BE2C (cell line): ENCODE data around the gene ERFL.

Source experiments
- DNase-seq: peaks from one replicate; pipeline ENCODE4 v3.0.0-alpha.2; 2020
- H3K27me3 ChIP-seq: fragments of 250-450 bp; sonication (Bioruptor Pico); 2 replicates; pipeline ENCODE4 v1.5.1; 2020; ENCODE audit warnings: mild to moderate bottlenecking
- H3K36me3 ChIP-seq: fragments of 250-450 bp; sonication (Bioruptor Pico); 2 replicates; pipeline ENCODE4 v1.5.1; 2020; ENCODE audit warnings: mild to moderate bottlenecking
- H3K4me1 ChIP-seq: fragments of 250-450 bp; sonication (Bioruptor Pico); 2 replicates; pipeline ENCODE4 v1.5.1; 2020
- H3K4me3 ChIP-seq: 2 replicates; pipeline ENCODE4 v1.5.1; 2011; ENCODE audit warnings: low read depth, low read length
- H3K9me3 ChIP-seq: fragments of 250-450 bp; sonication (Bioruptor Pico); 2 replicates; pipeline ENCODE4 v1.5.1; 2020
- CTCF ChIP-seq: IDR thresholded peaks from 2 replicates; pipeline ENCODE4 v1.5.1; 2012; ENCODE audit warnings: mild to moderate bottlenecking, low read depth, low read length

Gene ERFL

GRCh38 chr19:41861116-41861768 is 67.0 kb downstream of the ERFL start:
- no peaks in the 10 kb centered on the region; the same call in 1 of the 2 replicates for H3K4me1 ChIP-seq
- H3K4me3 ChIP-seq, result peak overlapping the region; percentile 91
- DNase-seq, result no peak
- no peak for TF ChIP-seq CTCF
- H3K36me3 ChIP-seq, result peaks cover 60% of the 10 kb centered on the region
- H3K9me3 ChIP-seq, result no peaks in the 10 kb centered on the region
- H3K27me3 ChIP-seq, result peaks cover 19% of the 10 kb centered on the region

- H3K27me3 ChIP-seq, result peaks cover 21% of the 10 kb centered on the region
- no peak for DNase-seq
- peaks cover 55% of the 10 kb centered on the region for H3K36me3 ChIP-seq
- TF ChIP-seq CTCF, result no peak
- H3K4me1 ChIP-seq, result no peaks in the 10 kb centered on the region; the same call in 1 of the 2 replicates
- H3K4me3 ChIP-seq, result peak overlapping the region; percentile 91
- no peaks in the 10 kb centered on the region for H3K9me3 ChIP-seq
Observed at GRCh38 chr19:41860419-41861115, 67.7 kb downstream of the ERFL start.

- Histone ChIP-seq H3K4me3 (peak within 1 kb of the TSS; percentile 91), H3K27me3 (peaks cover 29% of the 10 kb centered on the region), H3K9me3 (no peaks in the 10 kb centered on the region), H3K4me1 (no peaks in the 10 kb centered on the region; the same call in 1 of the 2 replicates), H3K36me3 (peaks cover 47% of the 10 kb centered on the region)
- peak; percentile 60 for TF ChIP-seq CTCF
- peak; percentile 98 for DNase-seq
Observed at GRCh38 chr19:41859618-41860418, 68.4 kb downstream of the ERFL start, which contains the start of gene RPS19. Gene RPS19, plus strand, starts transcription at chr19:41860255. Its CDS starts 520 bp downstream, at chr19:41860775.

- Histone ChIP-seq H3K4me3 (peak overlapping the region; percentile 91), H3K27me3 (peaks cover 35% of the 10 kb centered on the region), H3K9me3 (no peaks in the 10 kb centered on the region), H3K4me1 (no peaks in the 10 kb centered on the region; the same call in 1 of the 2 replicates), H3K36me3 (peaks cover 41% of the 10 kb centered on the region)
- DNase-seq, result no peak
- TF ChIP-seq CTCF, result no peak
Observed at GRCh38 chr19:41859213-41859617, 69.0 kb downstream of the ERFL start.
